Fibroblast of villous mesenchyme (primary cell): Measurements from ENCODE around the gene MSI1. TPM values are rescaled to one million over a fixed set of nuclear protein-coding genes. Genes with fewer than 3 reads are reported as not detected.
A peak's percentile ranks its signal among the peaks of the same experiment; 100 is the strongest.

Source experiments
- DNase-seq: peaks from one replicate; pipeline ENCODE4 v3.0.0-alpha.2; 2010; ENCODE audit warnings: low read depth
- H3K4me3 ChIP-seq: 2 replicates; pipeline ENCODE4 v1.5.1; 2011; ENCODE audit warnings: low read depth, mild to moderate bottlenecking, low read length
- CTCF ChIP-seq: IDR thresholded peaks from 2 replicates; pipeline ENCODE4 v1.5.1; 2012; ENCODE audit warnings: low read depth, mild to moderate bottlenecking, low read length; ENCODE audit not compliant: insufficient read depth
- small RNA-seq: library from RNA; depleted of rRNA; stranded (forward); fragments of <200 nt; gene quantifications from one replicate; pipeline ENCODE3, GENCODE V24; 2012
- total RNA-seq: library from RNA; depleted of rRNA; stranded (reverse); fragments of >200 nt; gene quantifications from 2 replicates; pipeline ENCODE4 v1.2.3, GENCODE V29; 2012

The MSI1 gene
- total RNA-seq, 1 donor, result not detected

- TF ChIP-seq CTCF, result no peak
- peak; percentile 94 for DNase-seq
- H3K4me3 ChIP-seq, result peak within 1 kb of the TSS; percentile 77
These were observed 76.1 kb downstream of the MSI1 start, which contains the start of gene RNU4-1 for GRCh38 chr12:120292661-120293531. Gene RNU4-1, minus strand, starts transcription at chr12:120293237.

GRCh38 chr12:120292411-120292660 is 76.6 kb downstream of the MSI1 start:
- peak overlapping the region; percentile 77 for H3K4me3 ChIP-seq
- TF ChIP-seq CTCF, result no peak
- DNase-seq, result no peak

Small RNA genes within 50 kb of the gene (small RNA-seq; reads per million reads assigned to genes)
- gene RNU4-1, result 123 reads per million, percentile 97 among the genes with 10 or more reads in this experiment
- 423 reads per million, percentile 98 among the genes with 10 or more reads in this experiment for gene RNU4-2
- not detected for gene RNU6-1088P

Other genes starting within 250 kb of the MSI1 start
- 147 and 210 TPM in 2 replicates for gene GCN1, start 174.4 kb downstream of the MSI1 start, total RNA-seq
- gene RPLP0, start 168.1 kb downstream of the MSI1 start, total RNA-seq, result 1,973 and 2,129 TPM in 2 replicates
- gene PXN, start 103.4 kb downstream of the MSI1 start, total RNA-seq, result 63.0 and 67.3 TPM in 2 replicates
- under 0.01 TPM in 2 replicates for gene RNU4-2, start 77.3 kb downstream of the MSI1 start, total RNA-seq
- gene RNU4-1, start 75.9 kb downstream of the MSI1 start, total RNA-seq, result under 0.01 TPM in 2 replicates
- 1.3 and 1.6 TPM in 2 replicates for gene SIRT4, start 66.8 kb downstream of the MSI1 start, total RNA-seq
- gene PLA2G1B, start 41.4 kb downstream of the MSI1 start, total RNA-seq, result not detected in 2 replicates
- 215 and 306 TPM in 2 replicates for gene COX6A1, start 68.9 kb upstream of the MSI1 start, total RNA-seq
- gene TRIAP1, start 77.2 kb upstream of the MSI1 start, total RNA-seq, result 18.7 and 30.7 TPM in 2 replicates
- 13.5 and 20.7 TPM in 2 replicates for gene GATC, start 77.3 kb upstream of the MSI1 start, total RNA-seq
- 148 and 192 TPM in 2 replicates for gene SRSF9, start 100.6 kb upstream of the MSI1 start, total RNA-seq
- 206 and 280 TPM in 2 replicates for gene DYNLL1, start 126.9 kb upstream of the MSI1 start, total RNA-seq
- 18.4 and 29.8 TPM in 2 replicates for gene COQ5, start 160.0 kb upstream of the MSI1 start, total RNA-seq
- 127 and 175 TPM in 2 replicates for gene RNF10, start 165.2 kb upstream of the MSI1 start, total RNA-seq
- 35.8 and 40.6 TPM in 2 replicates for gene POP5, start 212.2 kb upstream of the MSI1 start, total RNA-seq